ENCODE measurements around the gene KCMF1.

Gene KCMF1

DNA sequence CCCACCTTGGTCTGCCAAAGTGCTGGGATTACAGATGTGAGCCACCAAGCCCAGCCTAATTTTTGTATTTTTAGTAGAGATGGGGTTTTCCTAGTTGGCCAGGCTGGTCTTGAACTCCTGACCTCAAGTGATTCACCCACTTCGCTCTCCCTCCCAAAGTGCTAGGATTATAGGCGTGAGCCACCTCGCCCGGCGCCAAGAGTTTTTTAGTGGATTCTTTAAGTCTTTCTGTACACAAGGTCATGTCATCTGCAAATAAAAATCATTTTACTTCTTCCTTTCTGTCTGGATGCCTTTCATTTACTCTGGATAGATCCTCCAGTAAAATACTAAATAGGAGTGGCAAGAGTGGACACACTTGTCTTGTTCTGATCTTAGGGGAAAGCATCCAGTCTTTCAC is 61.7 kb downstream of the KCMF1 start:
- no peak for ATAC-seq

DNA sequence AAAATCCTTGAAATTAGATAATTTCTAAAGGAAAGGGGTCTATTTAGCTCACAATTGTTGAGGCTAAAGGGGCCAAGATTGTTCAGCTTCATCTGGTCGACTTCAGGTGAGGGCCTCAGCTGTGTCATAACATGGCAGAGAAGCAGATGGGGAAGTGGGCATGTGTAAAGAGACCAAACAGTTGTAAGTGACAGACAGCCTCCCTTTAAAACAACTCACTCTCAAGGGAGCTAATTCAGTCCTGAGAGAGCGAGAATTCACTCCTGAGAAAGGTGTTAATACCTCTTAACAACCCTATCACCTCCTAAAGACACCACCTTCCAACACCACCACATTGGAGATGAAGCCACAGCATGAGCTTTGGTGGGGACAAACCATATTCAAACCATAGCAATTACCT is 62.4 kb downstream of the KCMF1 start:
- no peak for ATAC-seq

DNA sequence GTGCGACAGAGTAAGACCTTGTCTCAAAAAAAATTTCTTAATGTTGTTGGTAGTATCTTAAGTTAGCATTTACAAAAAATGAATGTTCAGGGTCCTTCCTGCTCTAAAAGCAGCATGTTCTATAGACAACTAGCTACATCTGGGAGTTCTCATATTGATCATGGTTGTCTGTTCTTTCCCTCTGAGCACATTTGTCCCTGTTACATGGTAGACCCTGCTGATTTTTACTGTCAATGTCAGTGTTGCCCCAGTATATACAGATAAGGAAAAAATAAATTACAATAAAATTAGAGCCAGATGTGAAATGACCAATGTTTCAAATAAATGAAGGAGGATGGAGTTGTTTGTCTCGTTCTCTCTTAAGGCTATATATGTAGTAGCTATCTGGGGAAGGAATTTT is 63.2 kb downstream of the KCMF1 start:
- ATAC-seq = no peak

DNA sequence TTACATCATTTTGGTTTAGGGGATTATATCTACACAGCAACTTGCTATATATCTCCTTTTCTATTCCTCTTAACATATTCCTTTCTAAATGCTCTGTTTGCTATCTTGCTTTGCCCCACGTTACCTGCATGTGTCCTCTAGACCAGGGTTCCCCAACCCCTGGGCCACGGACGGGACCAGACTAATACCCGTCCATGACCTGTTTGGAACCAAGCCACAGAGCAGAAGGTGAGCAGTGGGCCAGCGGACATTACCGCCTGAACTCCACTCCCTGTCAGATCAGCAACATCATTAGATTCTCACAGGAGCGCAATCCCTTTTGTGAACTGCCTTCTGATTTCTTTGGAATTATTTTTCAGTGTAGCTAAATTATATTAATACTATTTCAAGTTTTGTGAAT is 66.7 kb downstream of the KCMF1 start:
- ATAC-seq = no peak

DNA sequence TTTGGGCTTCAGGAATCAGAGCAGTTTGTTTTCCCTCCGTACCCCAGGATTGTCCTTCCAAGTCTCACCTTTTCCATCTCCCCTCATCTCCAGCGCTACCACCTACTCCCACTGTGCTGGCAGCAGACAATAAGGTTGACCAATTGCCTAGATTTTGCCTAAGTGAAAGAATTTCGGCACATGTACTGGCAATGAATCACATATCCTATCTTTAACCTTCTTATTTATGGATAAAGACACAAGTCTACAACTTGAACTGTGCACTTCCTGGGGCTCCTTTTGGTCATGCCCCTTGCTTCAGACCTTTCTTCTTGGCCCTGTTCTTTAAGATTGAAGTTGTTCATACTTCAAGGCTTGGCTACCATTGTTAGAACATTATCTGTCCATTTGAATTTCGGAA is 71.4 kb downstream of the KCMF1 start:
- ATAC-seq = no peak

DNA sequence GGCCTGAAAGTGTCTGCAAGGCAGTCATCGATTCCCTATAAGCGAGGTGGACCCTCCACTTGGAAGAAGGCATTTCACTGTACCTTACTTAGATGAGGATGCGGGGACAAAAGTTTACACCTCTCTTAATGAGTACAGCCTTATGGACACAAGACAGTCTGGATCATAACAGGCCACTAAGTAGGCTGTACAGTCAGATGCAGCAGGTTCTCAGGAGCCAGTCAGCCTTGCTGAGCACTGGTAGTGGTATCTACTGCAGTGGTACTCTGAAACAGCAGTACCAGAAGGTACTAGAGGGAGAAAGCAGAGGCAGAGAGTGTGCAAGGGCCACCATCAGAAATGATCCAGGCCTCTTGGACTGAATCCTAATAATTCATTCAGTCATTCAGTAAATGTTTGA is 77.6 kb downstream of the KCMF1 start:
- no peak for ATAC-seq

DNA sequence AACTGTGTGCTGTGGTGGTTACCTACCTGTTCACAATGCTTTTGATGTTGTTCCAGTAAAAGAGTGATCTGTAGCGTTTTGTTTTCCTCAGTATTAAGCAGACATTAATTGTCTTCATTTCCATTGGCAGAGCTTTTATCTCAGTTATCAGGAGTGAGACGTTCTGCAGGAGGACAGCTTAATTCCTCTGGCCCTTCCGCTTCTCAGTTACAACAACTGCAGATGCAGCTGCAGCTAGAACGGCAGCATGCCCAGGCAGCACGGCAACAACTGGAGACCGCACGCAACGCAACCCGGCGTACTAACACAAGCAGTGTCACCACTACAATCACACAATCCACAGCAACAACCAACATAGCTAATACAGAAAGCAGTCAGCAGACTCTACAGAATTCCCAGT is 78.3 kb downstream of the KCMF1 start:
- no peak for ATAC-seq

GRCh38 chr2:85053802-85054201 is 82.8 kb downstream of the KCMF1 start:
- ATAC-seq = peak; percentile 21 to 64

DNA sequence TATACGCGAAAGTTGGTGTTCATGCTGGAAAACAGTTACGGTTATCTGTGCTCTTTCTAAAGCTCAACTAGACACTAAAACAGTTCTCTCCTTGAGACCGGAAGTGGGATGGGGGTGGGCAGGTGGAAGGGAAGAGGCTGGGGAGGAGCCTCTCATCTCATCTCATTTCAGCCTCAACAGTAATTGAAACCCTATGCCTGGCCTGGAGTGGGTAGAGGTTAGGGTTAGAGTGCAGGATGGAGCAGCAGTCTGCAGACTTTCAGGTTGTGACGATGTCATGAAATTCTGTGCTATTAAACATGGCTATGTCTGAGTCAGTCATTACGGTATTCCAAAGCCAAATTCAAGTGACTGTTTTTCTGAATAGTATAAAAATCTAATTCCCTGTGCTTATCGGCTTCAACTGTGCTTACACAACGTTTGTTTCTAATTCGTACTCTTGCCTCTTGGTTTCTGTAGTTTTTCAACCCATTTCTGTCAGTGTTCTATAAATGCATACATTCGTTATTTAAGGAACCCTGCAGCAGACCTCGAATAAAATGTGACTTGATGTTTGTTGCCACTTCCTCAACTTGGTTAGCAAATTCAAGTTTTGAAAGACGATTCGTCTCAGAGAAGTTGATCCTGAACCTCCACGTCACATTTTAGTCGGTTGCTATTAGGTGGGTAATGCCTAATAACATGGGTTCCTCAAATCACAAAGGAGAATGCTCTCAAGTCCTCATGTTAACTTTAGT is 86.4 kb downstream of the KCMF1 start:
- ATAC-seq = no peak

DNA sequence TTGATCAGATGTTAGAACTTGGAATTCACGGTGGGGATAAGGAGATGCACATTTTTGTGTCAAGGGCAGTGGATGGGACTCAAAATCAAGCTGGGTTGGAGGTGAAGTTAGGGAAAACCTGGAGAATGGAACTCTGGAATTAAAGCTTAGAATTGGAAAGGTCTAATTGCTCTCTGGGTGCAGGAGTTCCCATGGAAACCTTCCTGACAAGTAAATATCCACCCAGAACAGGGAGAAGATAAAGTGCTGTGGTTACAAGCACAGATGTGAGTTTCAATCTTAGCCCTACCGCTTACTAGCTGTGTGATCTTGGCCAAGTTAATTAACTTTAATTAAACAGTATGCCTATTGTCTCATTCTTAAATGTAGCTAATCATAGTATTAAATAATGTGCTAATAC is 90.9 kb downstream of the KCMF1 start:
- no peak for ATAC-seq

- ATAC-seq = no peak
Measured at GRCh38 chr2:85062565-85062964, 91.6 kb downstream of the KCMF1 start.

DNA sequence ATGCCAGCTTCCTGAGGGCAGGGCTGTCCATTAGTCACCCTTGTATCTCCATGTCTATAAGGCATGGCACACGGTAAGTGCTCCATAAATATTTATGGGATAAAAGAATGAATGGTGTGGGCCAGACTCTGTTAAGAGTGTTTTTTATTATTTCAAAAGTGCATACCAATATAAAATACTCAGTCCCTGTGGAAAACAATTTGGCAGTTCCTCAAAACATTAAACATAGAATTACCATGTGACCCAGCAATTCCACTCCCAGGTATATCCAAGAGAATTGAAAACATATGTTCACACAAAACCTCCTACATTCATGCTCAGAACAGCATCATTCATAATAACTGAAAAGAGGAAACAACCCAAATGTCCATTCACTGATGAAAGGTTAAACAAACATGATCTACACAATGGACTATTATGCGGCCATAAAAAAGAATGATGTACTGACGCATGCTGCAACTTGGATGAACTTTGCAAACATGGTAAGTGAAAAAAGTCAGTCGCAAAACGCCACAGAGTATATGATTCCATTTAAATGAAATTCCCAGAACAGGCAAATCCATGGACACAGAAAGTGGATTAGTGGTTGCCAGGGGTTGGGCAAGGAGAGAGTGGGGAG is 93.1 kb downstream of the KCMF1 start:
- ATAC-seq = no peak

- no peak for ATAC-seq
Measured at GRCh38 chr2:85064927-85065577, 94.1 kb downstream of the KCMF1 start.

DNA sequence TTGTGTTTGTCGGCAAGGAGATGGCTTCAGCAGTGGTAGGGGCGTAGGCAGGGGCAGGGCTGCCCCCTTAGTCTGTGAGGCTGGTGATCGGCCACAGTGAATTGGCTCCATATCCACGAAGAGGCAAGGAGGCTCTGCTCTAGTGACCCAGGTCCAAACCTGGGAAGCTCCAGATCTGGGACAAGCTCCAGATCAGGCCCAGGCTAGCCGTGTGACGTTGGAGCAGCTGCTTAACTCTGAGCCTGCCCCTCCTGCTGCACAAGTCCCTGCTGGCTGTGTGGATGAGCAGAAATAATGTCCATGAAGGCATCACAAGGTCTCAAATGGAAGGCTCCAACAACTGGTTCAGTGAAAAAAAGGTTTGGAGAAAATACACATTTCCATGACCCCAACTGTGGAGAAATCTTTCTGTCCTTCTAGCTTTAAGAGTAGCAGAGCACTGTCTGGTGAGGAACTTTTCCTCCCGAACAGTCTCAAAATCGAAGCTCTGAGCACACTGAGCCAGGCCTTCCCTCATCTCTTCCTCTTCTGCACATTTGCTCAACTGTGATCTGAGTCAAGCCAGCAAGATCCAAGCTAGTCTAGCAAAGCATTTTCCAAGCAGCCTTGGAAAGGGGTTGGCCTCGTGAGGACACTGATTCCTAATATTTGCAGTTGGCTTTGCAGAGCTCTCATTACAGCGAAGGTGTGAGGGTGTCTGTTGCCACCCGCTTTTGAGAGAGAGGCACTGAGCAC is 95.2 kb downstream of the KCMF1 start:
- ATAC-seq = no peak

DNA sequence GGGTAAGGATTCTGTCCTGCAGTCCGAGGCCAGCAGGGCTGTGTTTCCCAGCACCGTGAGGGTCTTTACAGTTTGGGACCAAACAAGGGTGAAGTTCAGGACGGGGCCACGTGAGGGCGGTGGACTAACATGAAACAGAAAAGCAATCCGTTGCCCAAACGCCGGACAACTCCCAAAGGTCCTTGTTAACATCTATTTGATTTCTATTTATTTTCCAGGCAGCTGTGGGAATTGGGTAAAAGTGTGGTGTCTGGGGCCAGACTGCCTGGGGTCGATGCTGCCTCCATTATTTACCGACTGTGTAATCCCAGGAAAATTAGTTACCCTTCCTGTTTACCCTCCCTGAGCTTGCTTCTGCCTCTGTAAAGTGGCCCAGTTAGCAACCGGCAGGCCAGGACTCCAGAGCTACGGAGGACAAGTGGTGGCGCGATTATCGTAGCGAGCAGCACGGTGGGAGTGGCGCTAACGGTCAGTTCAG is 96.0 kb downstream of the KCMF1 start:
- ATAC-seq = no peak

GRCh38 chr2:85071096-85071495 is 100.1 kb downstream of the KCMF1 start:
- no peak for ATAC-seq

- ATAC-seq = no peak
Measured at GRCh38 chr2:85073033-85073432, 102.1 kb downstream of the KCMF1 start.

DNA sequence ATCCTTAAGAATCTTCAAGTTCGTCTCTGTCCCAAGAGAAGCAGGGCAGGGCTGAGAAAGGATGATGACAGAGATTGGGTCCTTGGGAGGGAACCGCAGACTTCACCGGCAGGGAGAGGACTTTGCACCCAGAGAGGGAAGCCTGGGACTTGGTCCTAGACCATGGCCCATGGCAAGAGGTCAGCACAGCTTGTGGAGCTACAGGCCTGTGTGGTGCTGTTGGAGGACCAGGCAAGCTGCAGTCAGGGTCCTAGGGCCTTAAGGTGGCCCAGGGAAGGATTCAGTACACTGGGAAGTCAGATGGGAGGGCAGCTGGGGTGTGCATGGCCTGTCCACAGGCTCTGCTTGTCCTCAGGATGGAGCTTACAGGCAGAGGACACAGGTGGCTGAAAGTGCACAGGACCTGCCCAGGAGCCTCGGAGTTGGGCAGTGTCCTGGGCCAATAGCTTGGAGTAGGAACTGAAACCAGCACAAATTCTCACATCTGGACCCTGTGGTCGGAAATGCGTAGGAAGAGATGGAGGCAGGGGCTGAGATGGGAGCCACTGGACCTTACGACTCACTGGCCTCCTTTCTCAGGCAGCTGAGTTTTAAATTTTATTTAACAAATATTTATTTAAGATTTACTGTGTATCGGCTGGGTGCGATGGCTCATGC is 105.8 kb downstream of the KCMF1 start:
- no peak for ATAC-seq

- ATAC-seq = no peak
Measured at GRCh38 chr2:85077859-85078419, 107.0 kb downstream of the KCMF1 start.

DNA sequence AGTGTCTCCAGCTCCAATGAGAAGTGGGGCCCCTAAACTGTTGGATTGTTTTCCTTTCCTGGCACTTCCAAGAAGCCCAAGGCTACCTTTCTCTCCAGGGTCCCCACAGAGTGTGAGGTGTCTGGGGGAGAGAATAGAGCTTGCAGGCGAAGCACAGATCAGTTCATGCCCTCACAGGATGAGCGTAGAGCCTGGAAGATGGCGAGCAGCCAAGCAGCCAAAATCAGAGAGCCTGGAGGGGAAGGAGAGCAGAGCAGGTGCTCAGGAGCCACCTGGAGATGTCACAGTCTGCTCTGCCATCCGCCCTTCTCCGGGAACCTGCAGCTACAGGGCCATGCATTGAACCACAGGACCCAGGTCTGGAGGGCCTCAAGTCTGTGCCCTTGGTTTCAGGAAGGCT is 107.6 kb downstream of the KCMF1 start:
- ATAC-seq = no peak

GRCh38 chr2:85083092-85083491 is 112.1 kb downstream of the KCMF1 start:
- ATAC-seq = no peak

DNA sequence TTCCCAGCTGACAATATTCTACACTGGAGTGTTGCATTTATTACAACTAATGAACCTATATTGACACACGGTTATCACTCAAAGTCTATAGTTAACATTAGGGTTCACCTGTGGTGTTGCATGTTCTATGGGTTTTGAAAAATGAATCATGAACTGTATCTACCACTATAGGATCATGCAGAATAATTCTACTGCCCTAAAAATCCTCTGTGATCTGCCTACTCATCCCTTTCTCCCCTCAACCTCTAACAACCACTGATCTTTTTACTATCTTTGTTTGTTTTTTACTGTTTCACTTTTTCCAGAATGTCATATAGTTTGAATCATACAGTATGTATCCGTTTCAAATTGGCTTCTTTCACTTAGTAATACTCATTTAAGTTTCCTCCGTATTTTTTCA is 114.6 kb downstream of the KCMF1 start:
- peak; percentile 86 to 89 for ATAC-seq

- no peak for ATAC-seq
Measured at GRCh38 chr2:85087541-85087940, 116.6 kb downstream of the KCMF1 start.

Data from activated CD4-positive, CD25-positive, alpha-beta regulatory T cell treated with anti-CD3 and anti-CD28 coated beads, Interleukin-2, amount 50 U/mL, for 24 hours (primary cell).